Activated naive CD4-positive, alpha-beta T cell treated with anti-CD3 and anti-CD28 coated beads, Interleukin-2, amount 50 U/mL, for 16 hours (primary cell): ENCODE measurements around the gene ROBO1.
"Not testable (repeated sequence)": the region's sequence is repeated elsewhere in the genome, so short reads cannot be mapped to it uniquely, and the experiment has no call there.

Experiments
- DNase-seq: peaks from one replicate; pipeline ENCODE4 v3.0.0-alpha.2; 2020

ROBO1 gene

DNA sequence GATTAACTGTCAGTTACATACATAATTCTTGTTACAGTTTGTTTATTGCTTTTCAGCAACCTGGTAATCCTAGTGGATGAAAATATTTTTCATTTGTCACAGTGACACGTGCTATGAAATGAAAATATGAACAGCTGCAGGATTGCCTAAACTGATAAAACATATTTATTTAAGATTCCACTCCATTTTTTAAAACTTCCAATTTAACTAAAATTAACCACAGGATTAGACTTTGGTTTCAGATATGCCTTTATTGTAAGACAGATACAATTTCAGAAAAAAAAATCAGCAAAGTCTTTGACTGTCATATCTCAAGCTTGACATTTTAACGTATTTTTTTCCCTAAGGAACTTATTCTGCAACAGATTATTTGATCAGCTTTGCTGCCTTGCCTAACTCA, 550.7 kb downstream of the ROBO1 start:
- no peak for DNase-seq

DNA sequence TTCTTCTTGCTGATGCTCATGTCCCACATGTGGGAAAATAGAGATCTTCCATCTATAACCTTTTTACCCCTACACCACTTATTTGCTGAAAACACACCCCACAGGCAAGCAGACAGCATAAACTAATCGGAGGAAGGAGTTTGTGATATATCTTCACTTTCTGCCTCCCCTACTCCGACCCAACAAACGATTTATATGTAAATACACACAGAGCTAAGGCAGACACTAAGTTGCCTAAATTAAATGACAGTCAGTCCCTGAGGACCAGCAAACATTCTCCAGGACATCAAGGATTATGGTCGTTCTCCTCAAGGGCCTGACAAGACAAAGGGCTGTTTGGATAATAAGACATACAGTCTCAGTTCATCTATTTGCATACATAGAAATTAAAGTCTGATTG, 552.5 kb downstream of the ROBO1 start:
- no peak for DNase-seq

- DNase-seq, result no peak
These were observed 556.0 kb downstream of the ROBO1 start for GRCh38 chr3:79211586-79212359.

DNA sequence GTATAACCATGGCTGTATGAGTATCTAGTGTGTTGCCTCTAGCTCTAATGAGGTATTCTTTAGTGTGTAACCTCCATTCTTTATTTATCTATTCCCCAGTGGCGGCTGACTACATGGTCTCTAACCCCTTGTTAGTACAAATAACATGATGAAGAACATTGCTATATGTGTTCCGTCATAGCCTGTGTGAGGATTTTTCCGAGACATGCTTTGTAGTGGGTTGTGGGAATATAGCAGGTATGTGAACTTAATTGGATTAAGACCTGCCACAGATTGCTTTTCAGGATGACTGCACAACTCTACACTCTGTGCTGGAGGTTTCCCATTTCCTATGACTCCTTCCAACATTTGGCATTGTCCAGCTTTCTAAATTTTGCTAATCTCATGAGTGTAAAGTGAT, 563.4 kb downstream of the ROBO1 start:
- DNase-seq, result no peak

DNA sequence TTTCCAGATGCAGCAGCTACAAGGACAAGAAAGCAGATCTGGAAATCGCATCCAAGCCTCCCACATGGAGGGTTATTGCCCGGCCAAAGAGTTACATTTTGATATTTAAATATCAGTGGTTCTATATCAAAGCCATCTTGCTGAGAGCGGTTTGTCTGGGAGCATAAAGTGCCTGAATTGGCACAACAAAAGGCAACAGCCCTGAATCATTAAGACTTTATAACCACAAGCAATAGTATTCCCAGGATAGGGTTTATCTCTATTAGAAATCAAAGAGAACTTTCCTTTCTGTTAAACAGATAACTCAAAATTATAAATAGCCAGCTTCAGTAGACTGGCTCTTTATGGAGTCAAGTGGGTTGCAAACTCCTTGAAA, 564.7 kb downstream of the ROBO1 start:
- DNase-seq, result no peak

DNA sequence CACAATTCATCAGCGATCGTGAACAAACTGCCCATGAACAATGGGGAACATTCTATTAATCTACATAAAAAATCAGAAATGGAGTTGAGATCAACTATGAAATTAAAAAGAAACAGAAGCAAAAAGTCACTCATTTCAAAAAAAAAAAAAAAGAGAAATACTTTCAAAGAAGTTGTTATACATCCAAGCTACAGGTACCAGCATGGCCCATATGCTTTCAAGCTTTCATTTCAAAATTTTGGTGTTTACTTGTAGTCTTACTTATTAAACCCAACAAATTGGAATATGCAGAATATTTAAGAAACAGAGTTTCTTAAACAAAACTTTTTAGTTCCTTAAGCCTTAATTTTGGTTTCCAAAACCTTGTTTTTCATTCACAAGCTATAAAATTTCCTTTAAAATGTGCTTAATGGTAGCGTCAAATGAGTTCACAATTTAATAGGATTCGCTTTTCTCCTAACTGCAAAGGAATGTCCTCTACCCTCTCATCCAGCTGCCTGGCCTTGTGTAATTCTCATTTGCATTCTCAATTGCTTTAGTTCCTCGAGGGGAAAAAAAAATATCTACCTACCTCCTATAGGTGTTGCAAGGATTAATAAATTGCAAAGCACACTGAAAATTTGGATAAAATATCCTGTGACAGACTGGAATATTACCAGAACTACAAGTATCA, 565.2 kb downstream of the ROBO1 start:
- DNase-seq, result no peak

GRCh38 chr3:79200456-79200855, 567.3 kb downstream of the ROBO1 start:
- no peak for DNase-seq

DNA sequence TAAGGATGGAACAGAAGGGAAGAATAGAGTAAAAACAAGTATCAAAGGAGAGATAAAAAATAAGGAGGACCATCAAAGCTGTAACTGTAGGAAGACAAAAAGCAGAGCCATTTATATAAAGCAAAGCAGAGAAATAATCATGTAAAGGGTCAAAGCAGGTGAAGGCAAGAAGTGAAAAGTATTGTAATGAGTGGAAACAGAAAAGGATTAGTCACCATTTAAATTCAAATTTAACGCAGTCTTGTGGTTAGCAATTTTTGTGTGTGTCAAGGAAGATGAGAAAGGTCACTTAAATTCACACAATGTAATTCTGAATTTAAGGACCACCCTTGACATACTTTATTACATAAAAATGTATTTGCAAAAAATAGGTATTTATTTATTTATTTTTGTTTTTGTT, 567.8 kb downstream of the ROBO1 start:
- DNase-seq, result no peak

- no peak for DNase-seq
These were observed 580.4 kb downstream of the ROBO1 start for GRCh38 chr3:79187426-79187825.

GRCh38 chr3:79184251-79184650, 583.5 kb downstream of the ROBO1 start:
- DNase-seq, result no peak

- no peak for DNase-seq
These were observed 584.3 kb downstream of the ROBO1 start for GRCh38 chr3:79183496-79183895.

GRCh38 chr3:79178471-79179180, 589.2 kb downstream of the ROBO1 start:
- DNase-seq, result no peak

- DNase-seq, result no peak
These were observed 591.9 kb downstream of the ROBO1 start for GRCh38 chr3:79175870-79176269.

DNA sequence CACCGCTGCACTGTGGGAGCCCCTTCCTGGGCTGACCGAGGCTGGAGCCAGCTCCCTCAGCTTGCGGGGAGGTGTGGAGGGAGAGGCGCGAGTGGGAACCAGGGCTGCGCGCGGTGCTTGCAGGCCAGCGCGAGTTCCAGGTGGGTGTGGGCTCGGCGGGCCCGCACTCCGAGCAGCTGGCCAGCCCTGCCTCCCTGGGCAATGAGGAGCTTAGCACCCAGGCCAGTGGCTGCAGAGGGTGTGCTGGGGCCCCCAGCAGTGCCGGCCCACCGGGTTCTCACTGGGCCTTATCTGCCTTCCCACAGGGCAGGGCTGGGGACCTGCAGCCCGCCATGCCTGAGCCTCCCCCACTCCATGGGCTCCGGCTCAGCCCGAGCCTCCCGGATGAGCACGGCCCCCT, 594.5 kb downstream of the ROBO1 start:
- DNase-seq, result not testable (repeated sequence)

DNA sequence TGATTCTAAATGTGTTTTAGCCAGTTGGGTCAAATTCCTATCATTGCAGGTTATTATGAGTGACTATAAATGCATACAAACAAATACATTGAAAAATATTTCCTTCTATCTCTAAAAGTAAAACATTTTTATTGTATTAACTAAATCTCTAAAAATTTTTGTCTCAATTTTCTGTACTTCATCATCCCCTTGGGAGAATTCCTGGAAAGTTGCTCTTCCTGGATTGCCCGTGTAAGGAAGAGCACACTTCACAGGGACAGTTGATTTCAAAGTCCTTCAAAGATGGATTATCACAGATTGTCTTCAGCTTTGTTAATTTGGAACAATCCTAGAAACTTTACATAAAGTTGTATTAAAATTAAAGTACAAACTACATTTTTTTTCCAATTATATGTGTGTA, 595.6 kb downstream of the ROBO1 start:
- DNase-seq, result no peak

- DNase-seq, result no peak
These were observed 597.8 kb downstream of the ROBO1 start for GRCh38 chr3:79170021-79170420.

- DNase-seq, result no peak
These were observed 600.0 kb downstream of the ROBO1 start for GRCh38 chr3:79167651-79168416.

DNA sequence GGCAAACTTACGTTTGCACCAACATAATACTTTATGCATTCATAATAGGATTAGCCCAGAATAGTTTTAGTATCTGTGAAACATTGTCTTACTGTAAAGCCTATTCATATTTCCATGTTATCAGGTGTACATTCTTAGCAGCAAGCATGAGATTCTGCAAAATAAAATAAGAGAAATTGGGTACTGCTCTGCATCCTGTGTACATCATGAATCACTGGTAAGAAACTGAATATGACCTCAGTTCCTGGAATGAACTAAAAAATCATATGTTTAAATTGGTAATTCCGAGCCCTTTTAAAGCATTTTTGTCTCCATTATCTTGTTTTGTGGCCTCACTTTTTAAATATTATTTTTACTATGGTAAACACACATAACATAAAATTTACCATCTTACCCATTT, 605.1 kb downstream of the ROBO1 start:
- no peak for DNase-seq

- no peak for DNase-seq
These were observed 605.9 kb downstream of the ROBO1 start for GRCh38 chr3:79161941-79162340.

DNA sequence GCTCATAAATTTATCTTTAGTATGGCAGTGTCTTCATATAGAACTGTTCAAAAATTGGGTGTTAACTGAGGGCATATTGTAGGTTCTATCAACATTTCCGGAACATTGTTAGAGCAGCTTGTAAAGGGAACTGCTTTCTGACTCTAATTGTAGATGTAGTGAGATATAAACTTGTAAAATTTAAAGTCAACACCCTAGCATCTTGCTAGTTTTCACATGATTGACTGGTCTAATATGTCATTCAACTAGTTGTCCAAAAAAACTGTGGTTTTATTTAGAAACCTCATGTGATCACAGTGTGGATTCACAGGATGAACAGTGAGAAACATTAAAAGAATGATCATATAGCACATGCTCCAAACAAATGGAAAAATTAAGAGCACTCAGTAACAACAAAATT, 607.4 kb downstream of the ROBO1 start:
- DNase-seq, result no peak

- no peak for DNase-seq
These were observed 608.1 kb downstream of the ROBO1 start for GRCh38 chr3:79159736-79160135.

GRCh38 chr3:79157191-79157590, 610.6 kb downstream of the ROBO1 start:
- no peak for DNase-seq

DNA sequence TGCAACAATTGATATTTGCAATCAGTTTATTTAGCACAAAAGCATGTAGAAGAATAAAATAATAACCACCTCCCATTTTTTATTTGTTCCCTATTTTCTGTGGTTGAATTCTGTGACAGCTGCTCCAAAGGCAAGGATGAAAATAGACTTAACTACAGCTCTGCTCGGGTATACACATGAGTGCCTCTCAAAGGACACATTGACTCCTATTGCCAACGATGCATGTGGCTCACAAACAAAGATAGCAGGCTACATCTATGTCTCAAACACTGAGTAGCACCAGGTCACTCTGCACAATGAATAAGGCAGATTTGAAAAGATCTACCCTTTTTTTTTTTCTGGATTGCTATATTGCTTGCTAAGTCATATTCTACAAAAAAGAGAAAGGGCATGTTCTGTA, 612.9 kb downstream of the ROBO1 start:
- no peak for DNase-seq
